K562 (cell line): ENCODE data around the gene SLC15A3. TPM values are rescaled to one million over a fixed set of nuclear protein-coding genes. Genes with fewer than 3 reads are reported as not detected.

Experiments used
- CBFB ChIP-seq: sonication (generic); formaldehyde crosslinking; IDR thresholded peaks from 2 replicates; pipeline ENCODE4 v1.4.0; 2020; ENCODE audit warnings: mild to moderate bottlenecking, missing genetic modification reagents
- CXXC5 ChIP-seq: fragments of 250-450 bp; sonication (Bioruptor Pico); IDR thresholded peaks from 2 replicates; pipeline ENCODE4 v1.8.0; 2022; ENCODE audit warnings: inconsistent platforms, mild to moderate bottlenecking, moderate library complexity
- ELF1 ChIP-seq: fragments of 200-800 bp; sonication (Bioruptor generic); IDR thresholded peaks from 2 replicates; pipeline ENCODE4 v1.6.1; 2016; ENCODE audit warnings: missing genetic modification characterization, missing compliant biosample characterization
- ETV6 ChIP-seq, 3 experiments: fragments of 150-350 bp in 1 of 3; sonication (generic) in 1 of 3; formaldehyde crosslinking in 1 of 3; IDR thresholded peaks; 2 replicates each; pipeline versions ENCODE4 v1.6.1 to v1.8.0; 2014 to 2022; ENCODE audit warnings: borderline replicate concordance in 2 of 3, low read depth in 2 of 3, antibody characterized with exemption in 1 of 3, low read length in 1 of 3, mild to moderate bottlenecking in 1 of 3, missing genetic modification reagents in 1 of 3
- MEF2D ChIP-seq: conservative IDR thresholded peaks from 2 replicates; pipeline ENCODE4 v1.6.1; 2016; ENCODE audit warnings: low read depth, missing genetic modification characterization, missing compliant biosample characterization
- PRMT5 ChIP-seq: sonication (generic); formaldehyde crosslinking; IDR thresholded peaks from 2 replicates; pipeline ENCODE4 v1.5.0; 2020; ENCODE audit warnings: missing genetic modification reagents
- SMARCA5 ChIP-seq: fragments of 450-650 bp; IDR thresholded peaks from 2 replicates; pipeline ENCODE4 v1.6.1; 2016
- polyA plus RNA-seq, 8 experiments: library from polyadenylated mRNA; depleted of rRNA in 4 of 8; stranded (reverse) in 5 of 8; unstranded in 3 of 8; fragments of >200 nt; fragmentation: Nextera tagmentation in 2 of 8; fragmentation: Illumina TruSeq in 1 of 8; extraction: Ambion mirVana in 2 of 8; extraction: Trizol in 1 of 8; gene quantifications; 2 replicates each; pipeline versions ENCODE4 v1.2.1 to v1.2.3, GENCODE V29; 2011 to 2014; ENCODE audit warnings: inconsistent platforms in 1 of 8, missing spikeins in 1 of 8
- total RNA-seq, 7 experiments: library from RNA; depleted of rRNA in 6 of 7; stranded (reverse); fragments of >200 nt in 6 of 7; fragmentation: Illumina TruSeq in 2 of 7; extraction: Trizol in 2 of 7; gene quantifications; 2 replicates each; pipeline versions ENCODE4 v1.2.1 to v1.2.3, GENCODE V29; 2011 to 2021; ENCODE audit warnings: low replicate concordance in 1 of 7
- TF ChIP-seq, protein P1 (sequence below): sonication (generic); formaldehyde crosslinking; IDR thresholded peaks from 2 replicates; pipeline ENCODE4 v1.8.0; 2023; ENCODE audit warnings: mild to moderate bottlenecking, missing genetic modification reagents
- TF ChIP-seq, protein P2 (sequence below): fragments of 450-650 bp; formaldehyde crosslinking; IDR thresholded peaks from 2 replicates; pipeline ENCODE4 v1.4.0; 2022; ENCODE audit warnings: mild to moderate bottlenecking, moderate library complexity
- TF ChIP-seq, protein P3 (sequence below): fragments of 200-600 bp; sonication (generic); IDR thresholded peaks from one replicate; pipeline ENCODE4 v1.6.1; 2012; ENCODE audit warnings: mild to moderate bottlenecking, low read depth, low read length, inconsistent platforms

The SLC15A3 gene
- total and polyA plus RNA-seq, 9 of the 15 experiments (the other 6 are each of a cell fraction or from before 2014, with no cell fraction given): 0.07 to 0.27 TPM; not detected in 7

DNA sequence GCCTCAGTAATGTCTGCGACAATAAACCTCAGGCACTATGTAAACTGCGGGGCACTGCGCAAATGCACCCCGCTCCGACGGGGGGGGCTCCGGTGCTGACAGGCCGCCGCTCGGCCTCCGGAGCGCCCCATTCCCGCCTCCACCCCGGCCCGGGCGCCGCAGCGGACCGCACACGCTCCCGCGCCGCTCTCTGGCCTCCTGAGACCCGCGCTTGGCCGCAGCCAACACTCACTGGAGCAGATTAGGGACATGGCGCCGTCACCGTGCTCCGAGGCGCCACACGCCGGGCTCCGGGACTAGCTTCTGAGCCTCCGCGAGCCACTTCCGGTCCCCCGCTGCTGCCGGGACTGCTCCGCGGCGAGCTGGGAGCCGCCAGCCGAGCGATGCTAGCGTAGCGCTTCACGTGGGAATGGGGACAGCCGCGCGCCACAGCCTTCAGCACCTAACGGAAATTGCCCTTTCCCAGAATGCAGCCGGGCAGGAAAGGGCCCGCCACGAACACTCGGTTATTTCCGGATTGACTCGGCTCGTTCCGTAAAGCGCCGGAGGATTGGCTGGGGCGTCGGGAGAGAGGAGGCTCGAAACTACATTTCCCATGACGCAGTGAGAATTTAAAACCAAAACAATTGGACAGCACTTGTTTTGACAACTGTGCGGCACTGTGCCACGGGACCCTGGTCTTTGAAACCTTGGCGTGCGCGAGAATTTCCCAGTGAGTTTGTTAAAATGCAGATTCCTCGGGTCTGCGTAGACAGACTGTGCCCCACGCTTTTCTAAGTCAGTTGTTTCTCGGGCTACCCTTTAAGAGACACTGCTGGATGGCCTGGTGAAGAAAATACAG lies 45.6 kb downstream of the SLC15A3 start, which contains the start of gene PRPF19 (continued):
- TF ChIP-seq, protein P1, sequence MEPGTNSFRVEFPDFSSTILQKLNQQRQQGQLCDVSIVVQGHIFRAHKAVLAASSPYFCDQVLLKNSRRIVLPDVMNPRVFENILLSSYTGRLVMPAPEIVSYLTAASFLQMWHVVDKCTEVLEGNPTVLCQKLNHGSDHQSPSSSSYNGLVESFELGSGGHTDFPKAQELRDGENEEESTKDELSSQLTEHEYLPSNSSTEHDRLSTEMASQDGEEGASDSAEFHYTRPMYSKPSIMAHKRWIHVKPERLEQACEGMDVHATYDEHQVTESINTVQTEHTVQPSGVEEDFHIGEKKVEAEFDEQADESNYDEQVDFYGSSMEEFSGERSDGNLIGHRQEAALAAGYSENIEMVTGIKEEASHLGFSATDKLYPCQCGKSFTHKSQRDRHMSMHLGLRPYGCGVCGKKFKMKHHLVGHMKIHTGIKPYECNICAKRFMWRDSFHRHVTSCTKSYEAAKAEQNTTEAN (CRISPR knock-in tag): no peak
- TF ChIP-seq SMARCA5 (no peak), MEF2D (tag) (no peak), CXXC5 (CRISPR knock-in tag) (peak; percentile 68), CBFB (CRISPR knock-in tag) (no peak), ELF1 (tag) (peak; percentile 66; the same call in 1 of the 2 replicates), ETV6 (IDR thresholded peaks at IDR 0.05; ENCODE audit: borderline replicate concordance in 1 of 2, low read depth in 2 of 2, low read length in 1 of 2) (no peak), ETV6 (CRISPR knock-in tag; IDR thresholded peaks at IDR 0.05; ENCODE audit: borderline replicate concordance) (peak; percentile 90; the same call in 1 of the 2 replicates), PRMT5 (CRISPR knock-in tag) (no peak)
- TF ChIP-seq, protein P2, sequence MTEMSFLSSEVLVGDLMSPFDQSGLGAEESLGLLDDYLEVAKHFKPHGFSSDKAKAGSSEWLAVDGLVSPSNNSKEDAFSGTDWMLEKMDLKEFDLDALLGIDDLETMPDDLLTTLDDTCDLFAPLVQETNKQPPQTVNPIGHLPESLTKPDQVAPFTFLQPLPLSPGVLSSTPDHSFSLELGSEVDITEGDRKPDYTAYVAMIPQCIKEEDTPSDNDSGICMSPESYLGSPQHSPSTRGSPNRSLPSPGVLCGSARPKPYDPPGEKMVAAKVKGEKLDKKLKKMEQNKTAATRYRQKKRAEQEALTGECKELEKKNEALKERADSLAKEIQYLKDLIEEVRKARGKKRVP (CRISPR knock-in tag): 0 out of 2 replicates have a peak, but pooled peaks have one; percentile 16
- TF ChIP-seq, protein P3, sequence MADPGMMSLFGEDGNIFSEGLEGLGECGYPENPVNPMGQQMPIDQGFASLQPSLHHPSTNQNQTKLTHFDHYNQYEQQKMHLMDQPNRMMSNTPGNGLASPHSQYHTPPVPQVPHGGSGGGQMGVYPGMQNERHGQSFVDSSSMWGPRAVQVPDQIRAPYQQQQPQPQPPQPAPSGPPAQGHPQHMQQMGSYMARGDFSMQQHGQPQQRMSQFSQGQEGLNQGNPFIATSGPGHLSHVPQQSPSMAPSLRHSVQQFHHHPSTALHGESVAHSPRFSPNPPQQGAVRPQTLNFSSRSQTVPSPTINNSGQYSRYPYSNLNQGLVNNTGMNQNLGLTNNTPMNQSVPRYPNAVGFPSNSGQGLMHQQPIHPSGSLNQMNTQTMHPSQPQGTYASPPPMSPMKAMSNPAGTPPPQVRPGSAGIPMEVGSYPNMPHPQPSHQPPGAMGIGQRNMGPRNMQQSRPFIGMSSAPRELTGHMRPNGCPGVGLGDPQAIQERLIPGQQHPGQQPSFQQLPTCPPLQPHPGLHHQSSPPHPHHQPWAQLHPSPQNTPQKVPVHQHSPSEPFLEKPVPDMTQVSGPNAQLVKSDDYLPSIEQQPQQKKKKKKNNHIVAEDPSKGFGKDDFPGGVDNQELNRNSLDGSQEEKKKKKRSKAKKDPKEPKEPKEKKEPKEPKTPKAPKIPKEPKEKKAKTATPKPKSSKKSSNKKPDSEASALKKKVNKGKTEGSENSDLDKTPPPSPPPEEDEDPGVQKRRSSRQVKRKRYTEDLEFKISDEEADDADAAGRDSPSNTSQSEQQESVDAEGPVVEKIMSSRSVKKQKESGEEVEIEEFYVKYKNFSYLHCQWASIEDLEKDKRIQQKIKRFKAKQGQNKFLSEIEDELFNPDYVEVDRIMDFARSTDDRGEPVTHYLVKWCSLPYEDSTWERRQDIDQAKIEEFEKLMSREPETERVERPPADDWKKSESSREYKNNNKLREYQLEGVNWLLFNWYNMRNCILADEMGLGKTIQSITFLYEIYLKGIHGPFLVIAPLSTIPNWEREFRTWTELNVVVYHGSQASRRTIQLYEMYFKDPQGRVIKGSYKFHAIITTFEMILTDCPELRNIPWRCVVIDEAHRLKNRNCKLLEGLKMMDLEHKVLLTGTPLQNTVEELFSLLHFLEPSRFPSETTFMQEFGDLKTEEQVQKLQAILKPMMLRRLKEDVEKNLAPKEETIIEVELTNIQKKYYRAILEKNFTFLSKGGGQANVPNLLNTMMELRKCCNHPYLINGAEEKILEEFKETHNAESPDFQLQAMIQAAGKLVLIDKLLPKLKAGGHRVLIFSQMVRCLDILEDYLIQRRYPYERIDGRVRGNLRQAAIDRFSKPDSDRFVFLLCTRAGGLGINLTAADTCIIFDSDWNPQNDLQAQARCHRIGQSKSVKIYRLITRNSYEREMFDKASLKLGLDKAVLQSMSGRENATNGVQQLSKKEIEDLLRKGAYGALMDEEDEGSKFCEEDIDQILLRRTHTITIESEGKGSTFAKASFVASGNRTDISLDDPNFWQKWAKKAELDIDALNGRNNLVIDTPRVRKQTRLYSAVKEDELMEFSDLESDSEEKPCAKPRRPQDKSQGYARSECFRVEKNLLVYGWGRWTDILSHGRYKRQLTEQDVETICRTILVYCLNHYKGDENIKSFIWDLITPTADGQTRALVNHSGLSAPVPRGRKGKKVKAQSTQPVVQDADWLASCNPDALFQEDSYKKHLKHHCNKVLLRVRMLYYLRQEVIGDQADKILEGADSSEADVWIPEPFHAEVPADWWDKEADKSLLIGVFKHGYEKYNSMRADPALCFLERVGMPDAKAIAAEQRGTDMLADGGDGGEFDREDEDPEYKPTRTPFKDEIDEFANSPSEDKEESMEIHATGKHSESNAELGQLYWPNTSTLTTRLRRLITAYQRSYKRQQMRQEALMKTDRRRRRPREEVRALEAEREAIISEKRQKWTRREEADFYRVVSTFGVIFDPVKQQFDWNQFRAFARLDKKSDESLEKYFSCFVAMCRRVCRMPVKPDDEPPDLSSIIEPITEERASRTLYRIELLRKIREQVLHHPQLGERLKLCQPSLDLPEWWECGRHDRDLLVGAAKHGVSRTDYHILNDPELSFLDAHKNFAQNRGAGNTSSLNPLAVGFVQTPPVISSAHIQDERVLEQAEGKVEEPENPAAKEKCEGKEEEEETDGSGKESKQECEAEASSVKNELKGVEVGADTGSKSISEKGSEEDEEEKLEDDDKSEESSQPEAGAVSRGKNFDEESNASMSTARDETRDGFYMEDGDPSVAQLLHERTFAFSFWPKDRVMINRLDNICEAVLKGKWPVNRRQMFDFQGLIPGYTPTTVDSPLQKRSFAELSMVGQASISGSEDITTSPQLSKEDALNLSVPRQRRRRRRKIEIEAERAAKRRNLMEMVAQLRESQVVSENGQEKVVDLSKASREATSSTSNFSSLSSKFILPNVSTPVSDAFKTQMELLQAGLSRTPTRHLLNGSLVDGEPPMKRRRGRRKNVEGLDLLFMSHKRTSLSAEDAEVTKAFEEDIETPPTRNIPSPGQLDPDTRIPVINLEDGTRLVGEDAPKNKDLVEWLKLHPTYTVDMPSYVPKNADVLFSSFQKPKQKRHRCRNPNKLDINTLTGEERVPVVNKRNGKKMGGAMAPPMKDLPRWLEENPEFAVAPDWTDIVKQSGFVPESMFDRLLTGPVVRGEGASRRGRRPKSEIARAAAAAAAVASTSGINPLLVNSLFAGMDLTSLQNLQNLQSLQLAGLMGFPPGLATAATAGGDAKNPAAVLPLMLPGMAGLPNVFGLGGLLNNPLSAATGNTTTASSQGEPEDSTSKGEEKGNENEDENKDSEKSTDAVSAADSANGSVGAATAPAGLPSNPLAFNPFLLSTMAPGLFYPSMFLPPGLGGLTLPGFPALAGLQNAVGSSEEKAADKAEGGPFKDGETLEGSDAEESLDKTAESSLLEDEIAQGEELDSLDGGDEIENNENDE: no peak
